Fibroblast of the aortic adventitia (primary cell): ENCODE measurements around the gene FCN3. TPM values are rescaled to one million over a fixed set of nuclear protein-coding genes. Genes with fewer than 3 reads are reported as not detected.
A peak's percentile ranks its signal among the peaks of the same experiment; 100 is the strongest.

ENCODE experiments used
- DNase-seq: peaks from one replicate; pipeline ENCODE4 v3.0.0-alpha.2; 2010; ENCODE audit warnings: low read depth
- H3K4me3 ChIP-seq: 2 replicates; pipeline ENCODE4 v1.5.1; 2011; ENCODE audit warnings: low read depth, mild to moderate bottlenecking, control low read depth, low read length, moderate library complexity
- CTCF ChIP-seq: IDR thresholded peaks from 2 replicates; pipeline ENCODE4 v1.5.1; 2011; ENCODE audit warnings: mild to moderate bottlenecking, low read length, control low read depth, inconsistent platforms; ENCODE audit not compliant: insufficient read depth
- total RNA-seq: library from RNA; depleted of rRNA; stranded (reverse); fragments of >200 nt; gene quantifications from 2 replicates; pipeline ENCODE4 v1.2.3, GENCODE V29; 2012; ENCODE audit warnings: low replicate concordance

FCN3 gene
- not detected in 2 replicates for total RNA-seq

- TF ChIP-seq CTCF = no peak
- no peak for DNase-seq
- no peak within 1 kb of the TSS for H3K4me3 ChIP-seq
These were observed at the start of gene FCN3 for GRCh38 chr1:27374362-27375086. Gene FCN3, minus strand, starts transcription at chr1:27374824. Its CDS starts 6 bp downstream, at chr1:27374818.

GRCh38 chr1:27423709-27424108 lies 49.1 kb upstream of the FCN3 start:
- TF ChIP-seq CTCF = no peak
- no peak overlapping the region for H3K4me3 ChIP-seq
- DNase-seq = no peak

- H3K4me3 ChIP-seq = no peak overlapping the region
- no peak for TF ChIP-seq CTCF
- peak; percentile 93 for DNase-seq
These were observed 43.9 kb upstream of the FCN3 start for GRCh38 chr1:27418326-27419185.

- no peak for DNase-seq
- TF ChIP-seq CTCF = no peak
- H3K4me3 ChIP-seq = no peak overlapping the region
These were observed 43.1 kb upstream of the FCN3 start for GRCh38 chr1:27417713-27418112.

- peak; percentile 72 for DNase-seq
- H3K4me3 ChIP-seq = no peak overlapping the region
- peak; percentile 77 for TF ChIP-seq CTCF
These were observed 41.9 kb upstream of the FCN3 start for GRCh38 chr1:27416387-27417111.

- no peak for DNase-seq
- no peak overlapping the region for H3K4me3 ChIP-seq
- TF ChIP-seq CTCF = no peak
These were observed 39.5 kb upstream of the FCN3 start for GRCh38 chr1:27414091-27414490.
